Stimulated activated CD8-positive, alpha-beta memory T cell treated with anti-CD3 and anti-CD28 coated beads, Interleukin-15, amount 100 ng/mL, for 4 hours (primary cell): ENCODE measurements around the gene RBM6.
"Not testable (repeated sequence)": the region's sequence is repeated elsewhere in the genome, so short reads cannot be mapped to it uniquely, and the experiment has no call there.

Experiments
- DNase-seq, 2 donors: peaks; one replicate each; pipeline ENCODE4 v3.0.0-alpha.2; 2020; ENCODE audit warnings: low read depth in 2 of 2

Gene RBM6

GRCh38 chr3:49939858-49940666, at the start of gene RBM6:
TSS of gene RBM6 (plus strand) at chr3:49940150. CDS start at chr3:49962642, 22,492 bp downstream.
- DNase-seq = peak; percentile 85 to 90

- no peak for DNase-seq
Observed at GRCh38 chr3:49895791-49896190, 44.2 kb upstream of the RBM6 start.

GRCh38 chr3:49896345-49896744, 43.6 kb upstream of the RBM6 start:
- no peak for DNase-seq

GRCh38 chr3:49898991-49899390, 41.0 kb upstream of the RBM6 start:
- DNase-seq = no peak

GRCh38 chr3:49899815-49900214, 40.1 kb upstream of the RBM6 start:
- no peak for DNase-seq

- no peak for DNase-seq
Observed at GRCh38 chr3:49900491-49901153, 39.3 kb upstream of the RBM6 start.

- DNase-seq = no peak
Observed at GRCh38 chr3:49901366-49902339, 38.3 kb upstream of the RBM6 start.

- no peak for DNase-seq
Observed at GRCh38 chr3:49902511-49903345, 37.2 kb upstream of the RBM6 start.

GRCh38 chr3:49903451-49904424, 36.2 kb upstream of the RBM6 start, which contains the start of gene MST1R:
TSS of gene MST1R (minus strand) at chr3:49903873. CDS start at chr3:49903609, 264 bp downstream.
- peak; percentile 43 to 49 for DNase-seq

GRCh38 chr3:49904448-49904847, 35.5 kb upstream of the RBM6 start:
- DNase-seq = not testable (repeated sequence)

- no peak for DNase-seq
Observed at GRCh38 chr3:49906073-49906743, 33.7 kb upstream of the RBM6 start.

- no peak for DNase-seq
Observed at GRCh38 chr3:49908373-49909199, 31.4 kb upstream of the RBM6 start.

- no peak for DNase-seq
Observed at GRCh38 chr3:49910409-49911123, 29.4 kb upstream of the RBM6 start.

- no peak for DNase-seq
Observed at GRCh38 chr3:49911124-49911420, 28.9 kb upstream of the RBM6 start.

- DNase-seq = no peak
Observed at GRCh38 chr3:49911611-49912010, 28.3 kb upstream of the RBM6 start.

GRCh38 chr3:49912881-49913281, 27.1 kb upstream of the RBM6 start:
- no peak for DNase-seq

GRCh38 chr3:49914906-49915305, 25.0 kb upstream of the RBM6 start:
- DNase-seq = no peak

- DNase-seq = no peak
Observed at GRCh38 chr3:49916686-49917085, 23.3 kb upstream of the RBM6 start.
